ENCODE measurements around the gene FBXO46.

Gene FBXO46

GRCh38 chr19:45676851-45677263 lies 53.8 kb downstream of the FBXO46 start:
- TF ChIP-seq CTCF (IDR thresholded peaks at IDR 0.05; ENCODE audit: low read depth, low read length): no peak
- H3K4me3 ChIP-seq (ENCODE audit: low read depth, low read length): 0 out of 2 replicates have a peak overlapping the region, but pooled peaks have one; percentile 17

GRCh38 chr19:45674946-45675345 lies 55.8 kb downstream of the FBXO46 start:
- no peak for TF ChIP-seq CTCF (IDR thresholded peaks at IDR 0.05; ENCODE audit: low read depth, low read length)

GRCh38 chr19:45670670-45671453 lies 59.8 kb downstream of the FBXO46 start:
- H3K4me3 ChIP-seq (ENCODE audit: low read depth, low read length): no peak overlapping the region
- no peak for TF ChIP-seq CTCF (IDR thresholded peaks at IDR 0.05; ENCODE audit: low read depth, low read length)

More at GRCh38 chr19:45674946-45675345, 55.8 kb downstream of the FBXO46 start:
- H3K4me3 ChIP-seq (ENCODE audit: low read depth, low read length): no peak overlapping the region

GRCh38 chr19:45668342-45668871 lies 62.3 kb downstream of the FBXO46 start:
- H3K4me3 ChIP-seq (ENCODE audit: low read depth, low read length): peak overlapping the region; percentile 56
- TF ChIP-seq CTCF (IDR thresholded peaks at IDR 0.05; ENCODE audit: low read depth, low read length): no peak

- peak within 1 kb of the TSS; percentile 56 for H3K4me3 ChIP-seq (ENCODE audit: low read depth, low read length)
- TF ChIP-seq CTCF (IDR thresholded peaks at IDR 0.05; ENCODE audit: low read depth, low read length): no peak
These were observed 62.9 kb downstream of the FBXO46 start, which contains the start of gene GIPR for GRCh38 chr19:45667620-45668341. Gene GIPR, plus strand, starts transcription at chr19:45668221. Its CDS starts 1,300 bp downstream, at chr19:45669521.

GRCh38 chr19:45664575-45664974 lies 66.1 kb downstream of the FBXO46 start:
- no peak for TF ChIP-seq CTCF (IDR thresholded peaks at IDR 0.05; ENCODE audit: low read depth, low read length)

More at GRCh38 chr19:45664575-45664974, 66.1 kb downstream of the FBXO46 start:
- H3K4me3 ChIP-seq (ENCODE audit: low read depth, low read length): no peak overlapping the region
